Fibroblast of villous mesenchyme (primary cell): ENCODE results near the gene FSCN2. TPM values are rescaled to one million over a fixed set of nuclear protein-coding genes. Genes with fewer than 3 reads are reported as not detected.

ENCODE experiments used
- DNase-seq: peaks from one replicate; pipeline ENCODE4 v3.0.0-alpha.2; 2010; ENCODE audit warnings: low read depth
- H3K4me3 ChIP-seq: 2 replicates; pipeline ENCODE4 v1.5.1; 2011; ENCODE audit warnings: low read depth, mild to moderate bottlenecking, low read length
- CTCF ChIP-seq: IDR thresholded peaks from 2 replicates; pipeline ENCODE4 v1.5.1; 2012; ENCODE audit warnings: low read depth, mild to moderate bottlenecking, low read length; ENCODE audit not compliant: insufficient read depth
- total RNA-seq: library from RNA; depleted of rRNA; stranded (reverse); fragments of >200 nt; gene quantifications from 2 replicates; pipeline ENCODE4 v1.2.3, GENCODE V29; 2012

The FSCN2 gene
- total RNA-seq, 1 donor, result 1.7 TPM

GRCh38 chr17:81566461-81567126 is 38.4 kb downstream of the FSCN2 start:
- TF ChIP-seq CTCF, result no peak
- peak; percentile 98 for DNase-seq
- peak overlapping the region; percentile 36 for H3K4me3 ChIP-seq

- peak overlapping the region; percentile 36 for H3K4me3 ChIP-seq
- DNase-seq, result no peak
- no peak for TF ChIP-seq CTCF
These were observed 39.0 kb downstream of the FSCN2 start for GRCh38 chr17:81567191-81567590.

GRCh38 chr17:81568416-81568815 is 40.2 kb downstream of the FSCN2 start:
- no peak overlapping the region for H3K4me3 ChIP-seq
- DNase-seq, result no peak
- no peak for TF ChIP-seq CTCF

GRCh38 chr17:81569986-81570514 is 41.9 kb downstream of the FSCN2 start:
- no peak for TF ChIP-seq CTCF
- no peak for DNase-seq
- no peak overlapping the region for H3K4me3 ChIP-seq

- no peak for DNase-seq
- no peak for TF ChIP-seq CTCF
- no peak overlapping the region for H3K4me3 ChIP-seq
These were observed 42.8 kb downstream of the FSCN2 start for GRCh38 chr17:81570964-81571363.

- no peak for DNase-seq
- no peak overlapping the region for H3K4me3 ChIP-seq
- no peak for TF ChIP-seq CTCF
These were observed 44.5 kb downstream of the FSCN2 start for GRCh38 chr17:81572563-81573168.
